ENCODE results near the gene PRKAR2B.
"Not testable (repeated sequence)": the region's sequence is repeated elsewhere in the genome, so short reads cannot be mapped to it uniquely, and the experiment has no call there.

Gene PRKAR2B

GRCh38 chr7:107037717-107038603, 6.5 kb upstream of the PRKAR2B start:
- Histone ChIP-seq H3K27ac (replicated peaks; ENCODE audit: low read length) (no peak overlapping the region), H3K9me3 (replicated peaks in 1 of 2; ENCODE audit: control insufficient read depth in 2 of 2, insufficient read depth in 1 of 2, low read depth in 1 of 2, low read length in 2 of 2) (no peaks in the 10 kb centered on the region), H3K4ac (ENCODE audit: low read length) (no peak overlapping the region), H2BK5ac (ENCODE audit: low read length) (no peak overlapping the region), H3K36me3 (replicated peaks in 1 of 2; ENCODE audit: control insufficient read depth in 2 of 2, insufficient read depth in 2 of 2, low read length in 2 of 2) (no peaks in the 10 kb centered on the region), H2BK120ac (ENCODE audit: low read depth, low read length) (no peak overlapping the region), H4K8ac (ENCODE audit: low read depth, low read length) (no peak overlapping the region), H2AK5ac (ENCODE audit: low read depth, low read length) (no peak overlapping the region), H3K27me3 (ENCODE audit: control insufficient read depth in 3 of 3, insufficient read depth in 3 of 3, low read depth in 1 of 3, low read length in 3 of 3) (no peaks in the 10 kb centered on the region), H3K18ac (ENCODE audit: low read length) (no peak overlapping the region), H3K79me1 (ENCODE audit: low read depth, low read length) (no peaks in the 10 kb centered on the region), H3K9ac (ENCODE audit: low read depth, low read length, poor library complexity) (no peak overlapping the region), H3K14ac (ENCODE audit: low read length) (no peak overlapping the region), H3K4me1 (ENCODE audit: control insufficient read depth in 2 of 2, insufficient read depth in 1 of 2, low read depth in 1 of 2, low read length in 2 of 2) (no peaks in the 10 kb centered on the region), H3K4me2 (ENCODE audit: insufficient read depth, low read length, poor library complexity, severe bottlenecking) (no peak overlapping the region), H2BK15ac (ENCODE audit: low read length) (no peak overlapping the region), H4K91ac (ENCODE audit: low read depth, low read length, poor library complexity) (no peak overlapping the region), H2AFZ (ENCODE audit: low read length) (no peak overlapping the region), H2BK12ac (ENCODE audit: low read length) (no peak overlapping the region), H3K23ac (ENCODE audit: low read depth, low read length, poor library complexity) (no peak overlapping the region), H3K4me3 (ENCODE audit: low read length in 2 of 2) (no peak overlapping the region)
- no peak for DNase-seq (ENCODE audit: low spot score)
- no CpG with 5 or more reads among the region's 3 CpGs for WGBS, 2 donors (ENCODE audit: extremely low coverage in 2 of 2, insufficient read length in 2 of 2, insufficient replicate concordance in 1 of 2)

DNA sequence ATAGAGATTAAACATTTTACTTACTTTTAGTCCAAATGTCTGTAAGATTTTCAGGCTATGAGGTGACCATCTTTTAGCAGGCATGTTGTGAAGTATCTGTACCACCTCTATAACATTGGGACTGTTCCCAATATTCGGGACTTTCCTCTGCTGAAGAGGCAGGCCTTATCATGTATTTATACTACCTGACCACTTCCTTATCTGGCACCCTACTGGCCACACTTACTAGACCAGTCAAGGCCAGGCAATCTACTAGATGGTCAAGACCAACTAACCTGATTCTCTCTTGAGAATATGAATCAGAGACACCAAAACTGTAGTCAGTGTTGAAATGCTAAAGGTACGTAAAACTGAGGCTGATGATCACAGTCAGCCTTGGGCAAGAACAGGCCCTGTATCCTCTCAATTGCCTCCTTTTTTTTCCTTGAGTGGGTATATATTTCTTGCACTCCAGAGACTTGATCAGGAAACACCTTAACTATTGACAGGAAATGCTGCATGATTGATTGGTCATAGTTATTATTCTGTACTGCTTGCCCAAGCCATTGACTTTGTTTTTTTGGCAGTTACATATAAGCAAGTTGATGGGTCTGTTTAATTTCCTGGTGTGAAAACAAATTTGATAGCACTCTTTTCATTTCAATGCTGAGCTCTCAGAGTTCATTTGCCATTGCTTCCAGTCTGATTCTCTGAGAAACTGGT, 5.2 kb upstream of the PRKAR2B start:
- no CpG with 5 or more reads among the region's 2 CpGs for WGBS, 2 donors (ENCODE audit: extremely low coverage in 2 of 2, insufficient read length in 2 of 2, insufficient replicate concordance in 1 of 2)
- H3K79me1 ChIP-seq (ENCODE audit: low read depth, low read length): no peaks in the 10 kb centered on the region

GRCh38 chr7:107041097-107041496, 3.4 kb upstream of the PRKAR2B start:
- WGBS, 2 donors (ENCODE audit: extremely low coverage in 2 of 2, insufficient read length in 2 of 2, insufficient replicate concordance in 1 of 2): no CpG with 5 or more reads among the region's 2 CpGs
- Histone ChIP-seq H2BK12ac (ENCODE audit: low read length) (no peak overlapping the region), H2BK5ac (ENCODE audit: low read length) (no peak overlapping the region), H3K4ac (ENCODE audit: low read length) (no peak overlapping the region), H3K23ac (ENCODE audit: low read depth, low read length, poor library complexity) (no peak overlapping the region), H2BK15ac (ENCODE audit: low read length) (no peak overlapping the region), H4K8ac (ENCODE audit: low read depth, low read length) (no peak overlapping the region), H3K4me3 (ENCODE audit: low read length in 2 of 2) (no peak overlapping the region), H3K79me1 (ENCODE audit: low read depth, low read length) (peaks cover 2% of the 10 kb centered on the region), H3K27me3 (ENCODE audit: control insufficient read depth in 3 of 3, insufficient read depth in 3 of 3, low read depth in 1 of 3, low read length in 3 of 3) (no peaks in the 10 kb centered on the region), H2AFZ (ENCODE audit: low read length) (no peak overlapping the region), H4K91ac (ENCODE audit: low read depth, low read length, poor library complexity) (no peak overlapping the region), H3K27ac (replicated peaks; ENCODE audit: low read length) (no peak overlapping the region), H2BK120ac (ENCODE audit: low read depth, low read length) (no peak overlapping the region), H3K14ac (ENCODE audit: low read length) (no peak overlapping the region), H2AK5ac (ENCODE audit: low read depth, low read length) (no peak overlapping the region), H3K9me3 (replicated peaks in 1 of 2; ENCODE audit: control insufficient read depth in 2 of 2, insufficient read depth in 1 of 2, low read depth in 1 of 2, low read length in 2 of 2) (no peaks in the 10 kb centered on the region), H3K9ac (ENCODE audit: low read depth, low read length, poor library complexity) (no peak overlapping the region), H3K36me3 (replicated peaks in 1 of 2; ENCODE audit: control insufficient read depth in 2 of 2, insufficient read depth in 2 of 2, low read length in 2 of 2) (no peaks in the 10 kb centered on the region), H3K4me2 (ENCODE audit: insufficient read depth, low read length, poor library complexity, severe bottlenecking) (no peak overlapping the region), H3K18ac (ENCODE audit: low read length) (no peak overlapping the region), H3K4me1 (ENCODE audit: control insufficient read depth in 2 of 2, insufficient read depth in 1 of 2, low read depth in 1 of 2, low read length in 2 of 2) (peaks cover 3% of the 10 kb centered on the region in 2 donors)
- DNase-seq (ENCODE audit: low spot score): no peak

More for the DNA sequence above, 5.2 kb upstream of the PRKAR2B start:
- no peak for DNase-seq (ENCODE audit: low spot score)
- no peaks in the 10 kb centered on the region for H3K27me3 ChIP-seq (ENCODE audit: control insufficient read depth in 3 of 3, insufficient read depth in 3 of 3, low read depth in 1 of 3, low read length in 3 of 3)
- no peak overlapping the region for H3K4me3 ChIP-seq (ENCODE audit: low read length in 2 of 2)
- no peak overlapping the region for H2BK12ac ChIP-seq (ENCODE audit: low read length)
- H2AFZ ChIP-seq (ENCODE audit: low read length): no peak overlapping the region
- H3K4me1 ChIP-seq (ENCODE audit: control insufficient read depth in 2 of 2, insufficient read depth in 1 of 2, low read depth in 1 of 2, low read length in 2 of 2): peaks cover 0 to 3% of the 10 kb centered on the region in 2 donors
- H3K4me2 ChIP-seq (ENCODE audit: insufficient read depth, low read length, poor library complexity, severe bottlenecking): no peak overlapping the region
- H2BK5ac ChIP-seq (ENCODE audit: low read length): no peak overlapping the region
- no peak overlapping the region for H3K9ac ChIP-seq (ENCODE audit: low read depth, low read length, poor library complexity)
- no peak overlapping the region for H3K27ac ChIP-seq (replicated peaks; ENCODE audit: low read length)
- no peak overlapping the region for H3K18ac ChIP-seq (ENCODE audit: low read length)
- no peak overlapping the region for H2BK15ac ChIP-seq (ENCODE audit: low read length)
- H3K4ac ChIP-seq (ENCODE audit: low read length): no peak overlapping the region
- no peak overlapping the region for H2BK120ac ChIP-seq (ENCODE audit: low read depth, low read length)
- no peak overlapping the region for H2AK5ac ChIP-seq (ENCODE audit: low read depth, low read length)
- no peaks in the 10 kb centered on the region for H3K36me3 ChIP-seq (replicated peaks in 1 of 2; ENCODE audit: control insufficient read depth in 2 of 2, insufficient read depth in 2 of 2, low read length in 2 of 2)
- H3K9me3 ChIP-seq (replicated peaks in 1 of 2; ENCODE audit: control insufficient read depth in 2 of 2, insufficient read depth in 1 of 2, low read depth in 1 of 2, low read length in 2 of 2): no peaks in the 10 kb centered on the region
- no peak overlapping the region for H4K91ac ChIP-seq (ENCODE audit: low read depth, low read length, poor library complexity)
- H3K14ac ChIP-seq (ENCODE audit: low read length): no peak overlapping the region
- no peak overlapping the region for H4K8ac ChIP-seq (ENCODE audit: low read depth, low read length)
- no peak overlapping the region for H3K23ac ChIP-seq (ENCODE audit: low read depth, low read length, poor library complexity)

- WGBS, 2 donors (ENCODE audit: extremely low coverage in 2 of 2, insufficient read length in 2 of 2, insufficient replicate concordance in 1 of 2): no CpG with 5 or more reads among the region's 4 CpGs
- not testable (repeated sequence) for H2BK15ac ChIP-seq (ENCODE audit: low read length); H3K27ac ChIP-seq (replicated peaks; ENCODE audit: low read length); H3K9me3 ChIP-seq (replicated peaks in 1 of 2; ENCODE audit: control insufficient read depth in 2 of 2, insufficient read depth in 1 of 2, low read depth in 1 of 2, low read length in 2 of 2); H3K4me1 ChIP-seq (ENCODE audit: control insufficient read depth in 2 of 2, insufficient read depth in 1 of 2, low read depth in 1 of 2, low read length in 2 of 2); DNase-seq (ENCODE audit: low spot score); H3K36me3 ChIP-seq (replicated peaks in 1 of 2; ENCODE audit: control insufficient read depth in 2 of 2, insufficient read depth in 2 of 2, low read length in 2 of 2); H2BK120ac ChIP-seq (ENCODE audit: low read depth, low read length); H2AFZ ChIP-seq (ENCODE audit: low read length); H3K9ac ChIP-seq (ENCODE audit: low read depth, low read length, poor library complexity); H2BK12ac ChIP-seq (ENCODE audit: low read length); H3K27me3 ChIP-seq (ENCODE audit: control insufficient read depth in 3 of 3, insufficient read depth in 3 of 3, low read depth in 1 of 3, low read length in 3 of 3); H3K4me2 ChIP-seq (ENCODE audit: insufficient read depth, low read length, poor library complexity, severe bottlenecking); H3K79me1 ChIP-seq (ENCODE audit: low read depth, low read length); H3K4ac ChIP-seq (ENCODE audit: low read length); H3K18ac ChIP-seq (ENCODE audit: low read length); H3K14ac ChIP-seq (ENCODE audit: low read length); H3K4me3 ChIP-seq (ENCODE audit: low read length in 2 of 2); H4K8ac ChIP-seq (ENCODE audit: low read depth, low read length); H4K91ac ChIP-seq (ENCODE audit: low read depth, low read length, poor library complexity); H2AK5ac ChIP-seq (ENCODE audit: low read depth, low read length); H2BK5ac ChIP-seq (ENCODE audit: low read length); H3K23ac ChIP-seq (ENCODE audit: low read depth, low read length, poor library complexity)
These were observed 2.7 kb upstream of the PRKAR2B start for GRCh38 chr7:107041764-107042163.
